ENCODE data around the gene PPP1R26.

PPP1R26 gene

DNA sequence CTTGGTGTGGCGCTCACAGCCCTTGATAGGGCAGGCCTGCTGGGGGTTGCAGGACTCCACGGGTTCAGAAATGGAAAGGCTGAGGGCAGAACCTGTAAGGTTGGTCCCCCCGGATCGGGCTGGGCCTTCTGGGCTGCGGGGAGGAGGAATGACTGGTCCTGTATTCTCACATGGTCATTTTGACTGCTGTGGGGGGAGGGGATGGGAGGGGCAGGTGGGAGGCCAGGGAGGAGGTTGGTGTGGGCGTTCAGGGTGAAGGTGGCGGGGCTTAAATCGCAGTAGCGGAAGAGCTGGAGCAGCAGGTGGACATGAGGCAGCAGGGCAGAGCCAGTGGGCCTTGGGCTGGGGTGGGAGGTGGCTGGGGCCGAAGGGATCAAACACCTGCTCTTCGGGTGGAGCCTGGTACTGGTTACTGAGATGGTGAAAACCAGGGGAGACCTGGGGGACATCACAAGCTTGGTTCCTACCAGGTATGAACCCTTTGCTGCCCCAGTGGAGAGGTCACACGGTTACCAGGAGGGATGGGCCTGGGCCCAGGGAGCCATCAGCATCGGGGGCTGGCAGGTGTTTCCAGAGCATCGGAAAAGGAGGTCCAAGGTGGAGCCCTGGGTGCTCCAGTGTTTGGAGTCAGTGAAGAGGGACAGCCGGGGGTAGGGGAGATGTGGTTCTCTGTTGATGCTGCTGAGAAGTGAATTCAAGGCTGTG lies 22.7 kb downstream of the PPP1R26 start:
- Histone ChIP-seq H3K9me3 (no peaks in the 10 kb centered on the region), H3K27ac (no peak overlapping the region), H3K4me1 (ENCODE audit: control insufficient read depth in 1 of 2, insufficient read depth in 1 of 2, low read depth in 1 of 2, low read length in 1 of 2) (peaks cover 19 to 22% of the 10 kb centered on the region in 2 experiments), H3K36me3 (peaks cover 14% of the 10 kb centered on the region), H3K27me3 (peaks cover 15% of the 10 kb centered on the region), H3K4me3 (ENCODE audit: low read depth in 1 of 2, low read length in 1 of 2) (no peak overlapping the region)
- TF ChIP-seq, protein P1, sequence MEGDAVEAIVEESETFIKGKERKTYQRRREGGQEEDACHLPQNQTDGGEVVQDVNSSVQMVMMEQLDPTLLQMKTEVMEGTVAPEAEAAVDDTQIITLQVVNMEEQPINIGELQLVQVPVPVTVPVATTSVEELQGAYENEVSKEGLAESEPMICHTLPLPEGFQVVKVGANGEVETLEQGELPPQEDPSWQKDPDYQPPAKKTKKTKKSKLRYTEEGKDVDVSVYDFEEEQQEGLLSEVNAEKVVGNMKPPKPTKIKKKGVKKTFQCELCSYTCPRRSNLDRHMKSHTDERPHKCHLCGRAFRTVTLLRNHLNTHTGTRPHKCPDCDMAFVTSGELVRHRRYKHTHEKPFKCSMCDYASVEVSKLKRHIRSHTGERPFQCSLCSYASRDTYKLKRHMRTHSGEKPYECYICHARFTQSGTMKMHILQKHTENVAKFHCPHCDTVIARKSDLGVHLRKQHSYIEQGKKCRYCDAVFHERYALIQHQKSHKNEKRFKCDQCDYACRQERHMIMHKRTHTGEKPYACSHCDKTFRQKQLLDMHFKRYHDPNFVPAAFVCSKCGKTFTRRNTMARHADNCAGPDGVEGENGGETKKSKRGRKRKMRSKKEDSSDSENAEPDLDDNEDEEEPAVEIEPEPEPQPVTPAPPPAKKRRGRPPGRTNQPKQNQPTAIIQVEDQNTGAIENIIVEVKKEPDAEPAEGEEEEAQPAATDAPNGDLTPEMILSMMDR (IDR thresholded peaks at IDR 0.05): no peak

DNA sequence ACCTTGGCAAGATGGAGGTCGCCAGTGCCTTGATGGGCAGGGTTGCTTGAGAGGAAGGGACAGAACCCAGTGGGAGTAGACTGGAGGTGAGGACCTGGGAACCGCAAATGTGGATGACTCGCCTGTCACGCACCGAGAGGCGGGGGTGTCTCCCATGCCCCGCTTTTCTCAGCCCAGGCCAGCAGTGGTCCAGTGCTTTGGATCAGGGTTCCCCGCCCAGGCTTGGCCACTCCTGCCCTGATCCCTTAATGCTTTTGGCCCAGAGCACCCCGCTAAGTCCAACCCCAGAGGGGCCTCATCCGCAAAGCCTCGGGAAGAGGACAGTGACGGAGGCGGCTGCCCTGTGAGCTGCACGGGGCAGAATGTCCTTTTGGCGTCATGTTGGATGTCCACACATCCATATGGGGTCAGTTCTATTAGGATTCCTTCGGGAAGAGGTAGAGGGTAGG lies 23.3 kb downstream of the PPP1R26 start:
- H3K4me3 ChIP-seq (ENCODE audit: low read depth in 1 of 2, low read length in 1 of 2): no peak overlapping the region
- peaks cover 14% of the 10 kb centered on the region for H3K36me3 ChIP-seq
- peaks cover 19 to 22% of the 10 kb centered on the region in 2 experiments for H3K4me1 ChIP-seq (ENCODE audit: control insufficient read depth in 1 of 2, insufficient read depth in 1 of 2, low read depth in 1 of 2, low read length in 1 of 2)
- no peak overlapping the region for H3K27ac ChIP-seq
- TF ChIP-seq, protein P1 (IDR thresholded peaks at IDR 0.05): no peak
- no peaks in the 10 kb centered on the region for H3K9me3 ChIP-seq
- peaks cover 15% of the 10 kb centered on the region for H3K27me3 ChIP-seq

DNA sequence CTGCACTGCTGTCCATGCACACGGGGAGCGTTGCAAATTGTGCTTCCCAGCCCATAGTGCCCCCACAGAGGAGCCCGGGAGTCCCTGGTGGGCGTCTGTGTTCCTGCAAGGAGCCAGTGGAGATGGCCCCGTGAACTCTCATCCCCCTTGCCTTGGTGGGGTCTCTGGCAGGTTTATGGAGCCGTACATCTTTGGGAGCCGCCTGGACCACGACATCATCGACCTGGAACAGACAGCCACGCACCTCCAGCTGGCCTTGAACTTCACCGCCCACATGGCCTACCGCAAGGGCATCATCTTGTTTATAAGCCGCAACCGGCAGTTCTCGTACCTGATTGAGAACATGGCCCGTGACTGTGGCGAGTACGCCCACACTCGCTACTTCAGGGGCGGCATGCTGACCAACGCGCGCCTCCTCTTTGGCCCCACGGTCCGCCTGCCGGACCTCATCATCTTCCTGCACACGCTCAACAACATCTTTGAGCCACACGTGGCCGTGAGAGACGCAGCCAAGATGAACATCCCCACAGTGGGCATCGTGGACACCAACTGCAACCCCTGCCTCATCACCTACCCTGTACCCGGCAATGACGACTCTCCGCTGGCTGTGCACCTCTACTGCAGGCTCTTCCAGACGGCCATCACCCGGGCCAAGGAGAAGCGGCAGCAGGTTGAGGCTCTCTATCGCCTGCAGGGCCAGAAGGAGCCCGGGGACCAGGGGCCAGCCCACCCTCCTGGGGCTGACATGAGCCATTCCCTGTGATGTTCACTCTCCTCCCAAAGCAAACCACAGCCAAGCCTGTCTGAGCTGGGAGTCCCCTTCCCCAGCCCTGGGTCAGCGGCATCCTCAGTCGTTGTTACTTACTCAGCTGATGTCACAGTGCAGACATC lies 24.0 kb downstream of the PPP1R26 start:
- no peak overlapping the region for H3K4me3 ChIP-seq (ENCODE audit: low read depth in 1 of 2, low read length in 1 of 2)
- TF ChIP-seq, protein P1 (IDR thresholded peaks at IDR 0.05): no peak

GRCh38 chr9:135504262-135505243 lies 25.0 kb downstream of the PPP1R26 start:
- peaks cover 16 to 19% of the 10 kb centered on the region in 2 experiments for H3K4me1 ChIP-seq (ENCODE audit: control insufficient read depth in 1 of 2, insufficient read depth in 1 of 2, low read depth in 1 of 2, low read length in 1 of 2)
- no peak overlapping the region for H3K27ac ChIP-seq
- H3K9me3 ChIP-seq: no peaks in the 10 kb centered on the region
- H3K27me3 ChIP-seq: peaks cover 4% of the 10 kb centered on the region
- H3K36me3 ChIP-seq: peaks cover 14% of the 10 kb centered on the region
- TF ChIP-seq, protein P1 (IDR thresholded peaks at IDR 0.05): no peak
- H3K4me3 ChIP-seq (ENCODE audit: low read depth in 1 of 2, low read length in 1 of 2): no peak overlapping the region

More for the DNA sequence above, 24.0 kb downstream of the PPP1R26 start:
- H3K9me3 ChIP-seq: no peaks in the 10 kb centered on the region
- H3K27ac ChIP-seq: no peak overlapping the region
- peaks cover 14% of the 10 kb centered on the region for H3K36me3 ChIP-seq
- H3K27me3 ChIP-seq: peaks cover 11% of the 10 kb centered on the region
- peaks cover 19 to 22% of the 10 kb centered on the region in 2 experiments for H3K4me1 ChIP-seq (ENCODE audit: control insufficient read depth in 1 of 2, insufficient read depth in 1 of 2, low read depth in 1 of 2, low read length in 1 of 2)
